GM10266 (cell line): Measurements from ENCODE around the gene PTAR1.

ENCODE experiments used
- DNase-seq: peaks from one replicate; pipeline ENCODE4 v3.0.0; 2012; ENCODE audit errors: extremely low spot score
- TF ChIP-seq, protein P1 (sequence below): IDR thresholded peaks from 2 replicates; pipeline ENCODE4 v1.5.1; 2012; ENCODE audit warnings: mild to moderate bottlenecking, low read depth; ENCODE audit not compliant: control insufficient read depth, insufficient read depth; ENCODE audit errors: missing control alignments

Gene PTAR1

DNA sequence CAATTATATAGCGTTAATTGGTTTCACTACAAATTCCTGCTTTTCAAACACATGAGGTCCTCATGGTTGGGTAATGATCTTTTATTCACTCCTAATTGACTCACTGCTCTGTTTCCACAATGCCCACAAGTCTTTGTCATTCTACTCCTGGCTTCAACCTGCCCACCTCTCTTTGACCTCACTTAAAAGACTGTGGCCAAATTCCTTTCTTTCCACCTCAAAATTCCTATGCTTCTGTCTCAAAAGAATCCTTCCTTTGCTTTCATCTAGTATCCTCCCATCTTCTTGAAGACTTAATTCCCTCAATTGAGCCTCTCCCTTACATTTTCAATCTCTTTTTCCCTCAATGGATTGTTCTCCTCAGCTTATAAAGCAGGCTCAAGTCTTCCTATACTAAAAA is 92.5 kb downstream of the PTAR1 start:
- no peak for DNase-seq
- TF ChIP-seq, protein P1, sequence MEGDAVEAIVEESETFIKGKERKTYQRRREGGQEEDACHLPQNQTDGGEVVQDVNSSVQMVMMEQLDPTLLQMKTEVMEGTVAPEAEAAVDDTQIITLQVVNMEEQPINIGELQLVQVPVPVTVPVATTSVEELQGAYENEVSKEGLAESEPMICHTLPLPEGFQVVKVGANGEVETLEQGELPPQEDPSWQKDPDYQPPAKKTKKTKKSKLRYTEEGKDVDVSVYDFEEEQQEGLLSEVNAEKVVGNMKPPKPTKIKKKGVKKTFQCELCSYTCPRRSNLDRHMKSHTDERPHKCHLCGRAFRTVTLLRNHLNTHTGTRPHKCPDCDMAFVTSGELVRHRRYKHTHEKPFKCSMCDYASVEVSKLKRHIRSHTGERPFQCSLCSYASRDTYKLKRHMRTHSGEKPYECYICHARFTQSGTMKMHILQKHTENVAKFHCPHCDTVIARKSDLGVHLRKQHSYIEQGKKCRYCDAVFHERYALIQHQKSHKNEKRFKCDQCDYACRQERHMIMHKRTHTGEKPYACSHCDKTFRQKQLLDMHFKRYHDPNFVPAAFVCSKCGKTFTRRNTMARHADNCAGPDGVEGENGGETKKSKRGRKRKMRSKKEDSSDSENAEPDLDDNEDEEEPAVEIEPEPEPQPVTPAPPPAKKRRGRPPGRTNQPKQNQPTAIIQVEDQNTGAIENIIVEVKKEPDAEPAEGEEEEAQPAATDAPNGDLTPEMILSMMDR = no peak

GRCh38 chr9:69660304-69660703 is 99.5 kb downstream of the PTAR1 start:
- TF ChIP-seq, protein P1 = no peak

More at GRCh38 chr9:69660304-69660703, 99.5 kb downstream of the PTAR1 start:
- DNase-seq = no peak
